Neuronal stem cell (in vitro differentiated cells): ENCODE measurements around the gene NKPD1.

Experiments
- DNase-seq: peaks from one replicate; pipeline ENCODE4 v3.0.0-alpha.2; 2013; ENCODE audit warnings: low spot score
- H2AFZ ChIP-seq: one replicate; pipeline ENCODE4 v1.6.1; 2013; ENCODE audit warnings: mild to moderate bottlenecking, low read length, inconsistent platforms
- H2AK5ac ChIP-seq: 2 replicates; pipeline ENCODE4 v1.6.1; 2013; ENCODE audit warnings: low read depth, mild to moderate bottlenecking, inconsistent platforms, low read length, moderate library complexity, mixed read lengths
- H2BK120ac ChIP-seq: 2 replicates; pipeline ENCODE4 v1.6.1; 2013; ENCODE audit warnings: low read depth, mild to moderate bottlenecking, inconsistent platforms, low read length, moderate library complexity, mixed read lengths
- H2BK12ac ChIP-seq: one replicate; pipeline ENCODE4 v1.6.1; 2013; ENCODE audit warnings: low read length, inconsistent platforms
- H2BK15ac ChIP-seq: 2 replicates; pipeline ENCODE4 v1.6.1; 2013; ENCODE audit warnings: mild to moderate bottlenecking, low read length, inconsistent platforms, mixed read lengths
- H2BK5ac ChIP-seq: one replicate; pipeline ENCODE4 v1.6.1; 2013; ENCODE audit warnings: inconsistent platforms, mild to moderate bottlenecking, low read length, moderate library complexity
- H3K14ac ChIP-seq: one replicate; pipeline ENCODE4 v1.6.1; 2013; ENCODE audit warnings: low read length, inconsistent platforms
- H3K18ac ChIP-seq: 2 replicates; pipeline ENCODE4 v1.6.1; 2013; ENCODE audit warnings: low read length, inconsistent platforms
- H3K23ac ChIP-seq: 2 replicates; pipeline ENCODE4 v1.6.1; 2013; ENCODE audit warnings: low read depth, mild to moderate bottlenecking, mixed read lengths, low read length, inconsistent platforms; ENCODE audit not compliant: poor library complexity
- H3K27ac ChIP-seq: replicated peaks from 3 replicates; pipeline ENCODE4 v1.5.1; 2013; ENCODE audit warnings: low read length, inconsistent platforms
- H3K27me3 ChIP-seq, 3 experiments: 2 replicates each; pipeline ENCODE4 v1.6.1; 2013; ENCODE audit warnings: low read length in 3 of 3, mild to moderate bottlenecking in 2 of 3, inconsistent platforms in 1 of 3, low read depth in 1 of 3, mixed read lengths in 1 of 3, moderate library complexity in 1 of 3; ENCODE audit not compliant: control insufficient read depth in 3 of 3, insufficient read depth in 3 of 3
- H3K36me3 ChIP-seq, 2 donors: replicated peaks in 1 of 2; 2 replicates each; pipeline ENCODE4 v1.6.1; 2013; ENCODE audit warnings: low read length in 2 of 2; ENCODE audit not compliant: control insufficient read depth in 2 of 2, insufficient read depth in 2 of 2
- H3K4ac ChIP-seq: 2 replicates; pipeline ENCODE4 v1.6.1; 2013; ENCODE audit warnings: inconsistent platforms, mild to moderate bottlenecking, low read length, moderate library complexity
- H3K4me1 ChIP-seq, 2 donors: 1 replicate in 1 of 2; 2 replicates in 1 of 2; pipeline ENCODE4 v1.6.1; 2013; ENCODE audit warnings: low read length in 2 of 2, low read depth in 1 of 2; ENCODE audit not compliant: control insufficient read depth in 2 of 2, insufficient read depth in 1 of 2
- H3K4me2 ChIP-seq: one replicate; pipeline ENCODE4 v1.6.1; 2013; ENCODE audit warnings: mild to moderate bottlenecking, low read length, inconsistent platforms; ENCODE audit not compliant: insufficient read depth, poor library complexity, severe bottlenecking
- H3K4me3 ChIP-seq, 2 donors: 2 replicates each; pipeline ENCODE4 v1.5.1; 2013; ENCODE audit warnings: low read length in 2 of 2, mild to moderate bottlenecking in 2 of 2, inconsistent platforms in 1 of 2, moderate library complexity in 1 of 2
- H3K79me1 ChIP-seq: one replicate; pipeline ENCODE4 v1.6.1; 2013; ENCODE audit warnings: low read depth, mild to moderate bottlenecking, inconsistent platforms, low read length, moderate library complexity
- H3K9ac ChIP-seq: one replicate; pipeline ENCODE4 v1.6.1; 2013; ENCODE audit warnings: mild to moderate bottlenecking, low read depth, low read length, inconsistent platforms; ENCODE audit not compliant: poor library complexity
- H3K9me3 ChIP-seq, 2 donors: replicated peaks in 1 of 2; 2 replicates each; pipeline versions ENCODE3 to v1.6.1; 2013; ENCODE audit warnings: low read length in 2 of 2, mild to moderate bottlenecking in 2 of 2, inconsistent platforms in 1 of 2, low read depth in 1 of 2, mixed read lengths in 1 of 2, moderate library complexity in 1 of 2; ENCODE audit not compliant: control insufficient read depth in 2 of 2, insufficient read depth in 1 of 2
- H4K8ac ChIP-seq: one replicate; pipeline ENCODE4 v1.6.1; 2013; ENCODE audit warnings: low read depth, mild to moderate bottlenecking, inconsistent platforms, low read length, moderate library complexity
- H4K91ac ChIP-seq: one replicate; pipeline ENCODE4 v1.6.1; 2013; ENCODE audit warnings: low read length, low read depth, mild to moderate bottlenecking, inconsistent platforms; ENCODE audit not compliant: poor library complexity
- WGBS, 2 donors: extraction: QIAGEN DNeasy Blood & Tissue Kit; methylation state at CpG; one replicate each; pipeline ENCODE4 v1.1.7; 2013; ENCODE audit warnings: missing lambda C conversion rate in 2 of 2, mixed read lengths in 1 of 2; ENCODE audit not compliant: insufficient read length in 2 of 2, insufficient replicate concordance in 1 of 2; ENCODE audit errors: extremely low coverage in 2 of 2; 5-methylcytosine and 5-hydroxymethylcytosine counted together

The NKPD1 gene

DNA sequence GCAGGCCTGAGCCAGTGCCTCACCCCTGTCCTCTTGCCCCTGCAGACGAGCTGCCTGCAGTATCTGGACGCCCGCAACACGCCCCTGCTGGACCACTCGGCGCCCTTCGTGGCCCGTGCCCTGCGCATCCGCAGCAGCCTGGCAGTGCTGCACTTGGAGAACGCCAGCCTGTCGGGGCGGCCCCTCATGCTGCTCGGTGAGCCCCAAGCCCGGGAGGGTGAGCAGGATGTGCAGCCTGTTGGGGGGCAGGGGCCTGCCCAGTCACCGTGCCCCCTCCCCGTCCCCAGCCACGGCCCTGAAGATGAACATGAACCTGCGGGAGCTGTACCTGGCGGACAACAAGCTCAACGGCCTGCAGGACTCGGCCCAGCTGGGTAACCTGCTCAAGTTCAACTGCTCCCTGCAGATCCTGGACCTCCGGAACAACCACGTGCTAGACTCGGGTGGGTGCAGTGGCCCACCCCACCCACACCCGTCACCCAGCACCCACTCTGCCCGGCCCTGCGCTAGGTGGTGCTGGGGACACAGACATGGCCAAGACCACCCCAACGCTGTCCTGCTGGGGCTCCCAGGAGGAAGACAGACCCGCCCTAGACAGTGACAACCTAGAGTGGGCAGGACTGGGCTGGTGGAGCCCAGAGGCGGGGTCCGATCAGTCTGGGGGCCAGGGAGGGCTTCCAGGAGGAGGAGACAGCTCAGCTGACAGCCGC lies 18.6 kb downstream of the NKPD1 start:
- Histone ChIP-seq H3K27ac (no peak overlapping the region), H2BK120ac (peak overlapping the region; percentile 47), H3K27me3 (no peaks in the 10 kb centered on the region), H2BK12ac (peak overlapping the region; percentile 10), H3K36me3 (peaks cover 24 to 59% of the 10 kb centered on the region in 2 donors), H2AK5ac (no peak overlapping the region), H3K4me1 (peaks cover 1 to 8% of the 10 kb centered on the region in 2 donors), H3K4me3 (no peak overlapping the region), H3K9me3 (peaks cover 0 to 2% of the 10 kb centered on the region in 2 donors), H3K9ac (no peak overlapping the region), H3K18ac (no peak overlapping the region), H3K4ac (no peak overlapping the region), H4K91ac (no peak overlapping the region), H3K4me2 (no peak overlapping the region), H2AFZ (no peak overlapping the region), H2BK15ac (no peak overlapping the region), H2BK5ac (no peak overlapping the region), H4K8ac (no peak overlapping the region), H3K79me1 (peaks cover 24% of the 10 kb centered on the region), H3K23ac (no peak overlapping the region), H3K14ac (no peak overlapping the region)
- no peak for DNase-seq
- no CpG with 5 or more reads among the region's 33 CpGs for WGBS, 2 donors

DNA sequence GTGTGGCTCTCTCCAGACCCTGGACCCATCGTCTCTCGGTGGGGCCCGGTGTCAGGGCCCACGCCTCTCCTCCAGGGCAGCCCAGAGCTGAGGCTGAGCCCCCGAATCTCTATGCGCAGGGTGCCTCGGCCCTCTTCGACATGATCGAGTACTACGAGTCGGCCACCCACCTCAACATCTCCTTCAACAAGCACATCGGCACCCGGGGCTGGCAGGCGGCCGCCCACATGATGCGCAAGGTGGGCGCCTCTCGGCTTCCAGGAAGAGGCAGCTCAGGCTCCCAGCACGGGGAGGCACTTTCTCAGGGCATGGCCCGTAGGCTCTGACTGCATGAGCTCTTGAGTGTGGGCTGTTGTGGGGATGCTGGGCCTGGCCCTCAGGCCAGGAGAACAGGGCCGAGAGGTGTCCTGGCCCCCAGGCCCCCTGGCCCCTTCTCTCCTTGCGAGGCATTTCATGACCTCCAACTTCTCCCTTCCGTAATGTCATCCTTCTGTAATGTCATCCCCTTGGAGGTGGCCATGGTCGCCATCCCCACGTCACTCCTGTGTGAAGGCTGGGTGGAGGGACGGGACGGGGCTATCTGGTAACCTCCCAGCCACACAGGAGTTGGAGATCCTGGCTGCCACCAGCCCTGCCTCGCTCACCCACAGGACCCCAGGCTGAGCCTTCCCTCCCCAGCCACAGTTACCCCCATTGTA lies 19.4 kb downstream of the NKPD1 start:
- Histone ChIP-seq H3K14ac (no peak overlapping the region), H3K9me3 (peaks cover 0 to 2% of the 10 kb centered on the region in 2 donors), H3K9ac (peak overlapping the region; percentile 21), H2BK120ac (no peak overlapping the region), H3K27me3 (no peaks in the 10 kb centered on the region), H3K4me2 (no peak overlapping the region), H2BK15ac (no peak overlapping the region), H3K4me1 (peaks cover 8 to 16% of the 10 kb centered on the region in 2 donors), H4K8ac (no peak overlapping the region), H3K23ac (no peak overlapping the region), H3K18ac (no peak overlapping the region), H2AK5ac (no peak overlapping the region), H3K79me1 (peaks cover 24% of the 10 kb centered on the region), H3K4me3 (no peak overlapping the region), H3K36me3 (peaks cover 21 to 54% of the 10 kb centered on the region in 2 donors), H3K4ac (no peak overlapping the region), H3K27ac (no peak overlapping the region), H2AFZ (no peak overlapping the region), H4K91ac (no peak overlapping the region), H2BK5ac (no peak overlapping the region), H2BK12ac (no peak overlapping the region)
- DNase-seq: no peak
- no CpG with 5 or more reads among the region's 28 CpGs for WGBS, 2 donors

DNA sequence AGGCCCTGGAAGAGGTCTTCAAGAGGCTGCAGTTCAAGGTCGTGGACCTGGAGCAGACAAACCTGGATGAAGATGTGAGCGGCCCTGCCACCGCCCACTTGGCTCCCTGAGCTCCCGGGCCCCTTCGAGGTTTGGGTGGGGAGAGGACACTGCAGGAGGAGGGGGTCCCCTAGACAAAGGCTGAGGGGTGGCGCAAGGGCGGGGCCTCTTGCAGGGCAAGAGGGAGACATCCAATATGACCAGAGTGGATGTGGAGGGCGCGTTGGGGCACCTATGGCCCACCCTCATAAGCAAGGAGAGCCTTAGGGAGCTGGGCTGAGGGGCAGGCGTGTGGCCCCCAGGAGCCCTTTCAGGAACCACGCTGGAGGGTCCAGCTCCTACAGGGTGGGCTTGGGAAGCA lies 20.2 kb downstream of the NKPD1 start:
- Histone ChIP-seq H4K91ac (no peak overlapping the region), H3K4me1 (peaks cover 13 to 19% of the 10 kb centered on the region in 2 donors), H4K8ac (no peak overlapping the region), H3K4me2 (no peak overlapping the region), H3K18ac (no peak overlapping the region), H2AFZ (no peak overlapping the region), H3K4ac (no peak overlapping the region), H3K79me1 (peaks cover 24% of the 10 kb centered on the region), H3K9me3 (peaks cover 0 to 2% of the 10 kb centered on the region in 2 donors), H2BK12ac (no peak overlapping the region), H3K9ac (no peak overlapping the region), H3K23ac (no peak overlapping the region), H3K4me3 (no peak overlapping the region), H3K14ac (no peak overlapping the region), H3K27me3 (no peaks in the 10 kb centered on the region), H3K36me3 (peaks cover 20 to 48% of the 10 kb centered on the region in 2 donors), H2BK15ac (no peak overlapping the region), H3K27ac (no peak overlapping the region), H2BK120ac (no peak overlapping the region), H2BK5ac (no peak overlapping the region), H2AK5ac (no peak overlapping the region)
- WGBS, 2 donors: no CpG with 5 or more reads among the region's 11 CpGs
- DNase-seq: no peak

DNA sequence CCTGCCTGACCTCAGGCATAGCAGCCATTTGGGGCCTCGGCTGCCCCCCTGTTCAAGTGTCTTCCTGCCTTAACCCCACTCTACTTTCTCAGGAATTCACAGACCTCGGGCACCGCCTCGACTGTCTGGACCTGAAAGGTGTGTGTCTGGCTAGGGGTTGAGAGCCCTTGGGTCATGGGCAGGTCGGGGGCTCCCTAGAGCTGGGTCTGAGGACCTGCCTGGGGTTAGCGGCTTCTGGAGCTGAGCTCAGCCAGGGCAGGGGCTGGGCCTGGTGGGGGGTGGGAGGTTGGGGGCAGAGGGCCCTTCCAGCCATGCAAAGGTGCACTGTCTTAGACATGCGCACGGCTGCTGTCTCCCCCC lies 20.7 kb downstream of the NKPD1 start:
- H3K4me1 ChIP-seq: peaks cover 13 to 19% of the 10 kb centered on the region in 2 donors
- H2AFZ ChIP-seq: no peak overlapping the region
- DNase-seq: no peak
- peak overlapping the region in 1 of 2 donors; percentile 26 for H3K4me3 ChIP-seq
- peak overlapping the region; percentile 43 for H4K8ac ChIP-seq
- H3K14ac ChIP-seq: no peak overlapping the region
- no peak overlapping the region for H3K4me2 ChIP-seq
- peaks cover 28% of the 10 kb centered on the region for H3K79me1 ChIP-seq
- H3K27ac ChIP-seq: no peak overlapping the region
- no peaks in the 10 kb centered on the region for H3K27me3 ChIP-seq
- H2BK12ac ChIP-seq: no peak overlapping the region
- no peak overlapping the region for H3K9ac ChIP-seq
- H2AK5ac ChIP-seq: peak overlapping the region; percentile 52
- no peak overlapping the region for H4K91ac ChIP-seq
- no peak overlapping the region for H2BK120ac ChIP-seq
- H2BK5ac ChIP-seq: no peak overlapping the region
- WGBS, 2 donors: no CpG with 5 or more reads among the region's 8 CpGs
- no peak overlapping the region for H3K18ac ChIP-seq
- H3K23ac ChIP-seq: peak overlapping the region; percentile 31
- no peak overlapping the region for H2BK15ac ChIP-seq
- H3K9me3 ChIP-seq: peaks cover 0 to 2% of the 10 kb centered on the region in 2 donors
- no peak overlapping the region for H3K4ac ChIP-seq
- peaks cover 20 to 44% of the 10 kb centered on the region in 2 donors for H3K36me3 ChIP-seq
